T-cell (primary cell): ENCODE data around the gene ZNF729. TPM values are rescaled to one million over a fixed set of nuclear protein-coding genes. Genes with fewer than 3 reads are reported as not detected.

ENCODE experiments used
- ATAC-seq, 4 experiments: fragments of 200-7000 bp in 3 of 4; fragments of 150-1000 bp in 1 of 4; cut with Tn5 transposase; replicated peaks in 1 of 4; 1 replicate in 3 of 4; 2 replicates in 1 of 4; pipeline ENCODE4 v1.10.0; 2021; ENCODE audit warnings: moderate library complexity in 3 of 4, mild to moderate bottlenecking in 2 of 4, moderate number of reproducible peaks in 1 of 4
- CTCF ChIA-PET, 2 donors: fragments of 300-600 bp; sonication (Branson Sonifier 250); formaldehyde crosslinking; loops; one replicate each; lab custom pipeline; 2022; ENCODE audit warnings: antibody characterized with exemption in 2 of 2; lab: Charles Lee
- POLR2A ChIA-PET, 2 donors: fragments of 300-600 bp; sonication (Branson Sonifier 250); formaldehyde crosslinking; loops; one replicate each; lab custom pipeline; 2022; ENCODE audit warnings: antibody characterized with exemption in 2 of 2; lab: Charles Lee
- DNase-seq, 35 experiments: peaks; one replicate each; pipeline versions ENCODE4 v3.0.0 to v3.0.0-alpha.2; 2013 to 2023
- H3K27ac ChIP-seq: one replicate; pipeline ENCODE4 v1.5.1; 2013; ENCODE audit warnings: low read length
- H3K27me3 ChIP-seq, 2 experiments: replicated peaks in 1 of 2; 1 replicate in 1 of 2; 2 replicates in 1 of 2; pipeline versions ENCODE4 v1.6.1 to v1.7.0; 2013; ENCODE audit warnings: low read length in 1 of 2, mixed read lengths in 1 of 2; ENCODE audit not compliant: control insufficient read depth in 2 of 2, insufficient read depth in 2 of 2; ENCODE audit errors: extremely low read depth in 1 of 2
- H3K36me3 ChIP-seq, 2 donors: 1 replicate in 1 of 2; 2 replicates in 1 of 2; pipeline versions ENCODE4 v1.6.1 to v1.7.0; 2013; ENCODE audit warnings: low read length in 1 of 2; ENCODE audit not compliant: control insufficient read depth in 2 of 2, insufficient read depth in 1 of 2; ENCODE audit errors: extremely low read depth in 1 of 2
- H3K4me1 ChIP-seq, 2 experiments: 1 replicate in 1 of 2; 2 replicates in 1 of 2; pipeline versions ENCODE4 v1.6.1 to v1.7.0; 2013; ENCODE audit warnings: low read length in 2 of 2, mixed read lengths in 1 of 2; ENCODE audit not compliant: insufficient read depth in 2 of 2, control insufficient read depth in 1 of 2; ENCODE audit errors: extremely low read depth in 1 of 2
- H3K4me3 ChIP-seq, 2 donors: 1 replicate in 1 of 2; 2 replicates in 1 of 2; pipeline versions ENCODE4 v1.5.1 to v1.7.0; 2013; ENCODE audit warnings: mild to moderate bottlenecking in 2 of 2, low read length in 1 of 2, moderate library complexity in 1 of 2; ENCODE audit not compliant: control insufficient read depth in 1 of 2; ENCODE audit errors: extremely low read depth in 1 of 2
- H3K9me3 ChIP-seq: 2 replicates; pipeline ENCODE4 v1.7.0; 2013
- H3K27ac Mint-ChIP-seq, 2 donors: one replicate each; pipeline ENCODE4 v1.8.0; 2020 to 2021; ENCODE audit warnings: mild to moderate bottlenecking in 2 of 2, mixed read lengths in 2 of 2
- H3K27me3 Mint-ChIP-seq, 2 donors: one replicate each; pipeline ENCODE4 v1.8.0; 2021 to 2022; ENCODE audit warnings: mixed read lengths in 2 of 2
- H3K36me3 Mint-ChIP-seq: one replicate; pipeline ENCODE4 v1.8.0; 2021; ENCODE audit warnings: mixed read lengths
- H3K4me1 Mint-ChIP-seq, 3 donors: one replicate each; pipeline ENCODE4 v1.8.0; 2020 to 2022; ENCODE audit warnings: mixed read lengths in 3 of 3, mild to moderate bottlenecking in 1 of 3
- H3K4me3 Mint-ChIP-seq, 3 donors: one replicate each; pipeline ENCODE4 v1.8.0; 2020 to 2022; ENCODE audit warnings: mild to moderate bottlenecking in 3 of 3, mixed read lengths in 3 of 3, moderate library complexity in 3 of 3
- H3K9me3 Mint-ChIP-seq, 3 donors: one replicate each; pipeline ENCODE4 v1.8.0; 2020 to 2022; ENCODE audit warnings: mixed read lengths in 3 of 3
- WGBS: methylation state at CpG from one replicate; pipeline ENCODE4 v1.1.5; 2013; ENCODE audit warnings: missing lambda C conversion rate; ENCODE audit not compliant: insufficient coverage; 5-methylcytosine and 5-hydroxymethylcytosine counted together
- total RNA-seq, 35 experiments: library from RNA in 6 of 35; stranded (reverse) in 6 of 35; fragments of 120-200 nt in 1 of 35; gene quantifications; one replicate each; pipeline versions ENCODE4 v1.2.1 to v1.2.4 and lab custom pipeline; 2013 to 2026

ZNF729 gene
- total RNA-seq, 5 donors from 2014 or later (not counting 1 experiment from before 2014, with no cell fraction given), result not detected

DNA sequence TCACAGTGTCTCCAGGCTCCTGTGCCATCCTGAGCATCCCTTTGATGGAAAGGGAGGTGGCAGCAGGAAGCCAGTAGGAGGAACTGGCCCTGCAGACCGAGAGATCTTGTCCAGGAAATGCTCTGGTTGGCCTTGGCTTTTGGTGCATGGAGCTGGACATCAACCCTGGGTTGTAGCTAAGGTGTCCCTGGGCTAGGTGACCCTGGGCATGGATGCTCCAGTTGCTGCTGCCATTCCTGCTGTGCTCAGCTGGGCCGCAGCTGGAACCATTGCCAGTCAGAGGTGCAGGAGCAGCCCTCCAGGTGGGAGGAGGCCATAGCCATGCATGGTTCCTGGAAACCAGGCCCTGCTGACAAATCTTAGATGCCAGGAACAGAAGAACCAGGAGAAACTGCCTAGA lies 68.4 kb downstream of the ZNF729 start:
- H3K27me3 ChIP-seq, result no peaks in the 10 kb centered on the region
- ATAC-seq, result no peak
- ChIA-PET POLR2A (no interaction called here), CTCF (no interaction called here)
- H3K27ac ChIP-seq, result no peak overlapping the region
- no peaks in the 10 kb centered on the region for H3K36me3 ChIP-seq
- no peak overlapping the region for H3K4me3 Mint-ChIP-seq
- no peaks in the 10 kb centered on the region for H3K9me3 ChIP-seq
- no peaks in the 10 kb centered on the region for H3K4me1 Mint-ChIP-seq
- no peak overlapping the region for H3K4me3 ChIP-seq
- H3K9me3 Mint-ChIP-seq, result peaks cover 8 to 16% (median 14%) of the 10 kb centered on the region in 3 donors
- no peak for DNase-seq
- WGBS, result 46% methylated on average over 2 of the region's 2 CpGs
- H3K27ac Mint-ChIP-seq, result no peak overlapping the region
- H3K4me1 ChIP-seq, result no peaks in the 10 kb centered on the region
- H3K36me3 Mint-ChIP-seq, result no peaks in the 10 kb centered on the region
- no peaks in the 10 kb centered on the region for H3K27me3 Mint-ChIP-seq

Other genes with a start within 250 kb of the ZNF729 start
- 10 to 100 TPM in 1 of 5 donors, 1 to 10 TPM in 4; 2.6 to 13.1 (median 3.8) TPM for gene ZNF257, start 234.0 kb upstream of the ZNF729 start, total RNA-seq
- not detected for gene ZNF676, start 89.5 kb upstream of the ZNF729 start, total RNA-seq
- not detected for gene ZNF98, start 135.9 kb downstream of the ZNF729 start, total RNA-seq